Dendritic cell treated with granulocyte-macrophage colony-stimulating factor and Interleukin-4, amounts not matched to agents 40 ng/mL and 50 ng/mL, for 4 days (primary cell): Measurements from ENCODE around the gene RNF207.

ENCODE experiments used
- H3K27ac Mint-ChIP-seq: one replicate; pipeline ENCODE4 v1.8.0; 2022; ENCODE audit warnings: mild to moderate bottlenecking, mixed read lengths
- H3K27me3 Mint-ChIP-seq: one replicate; pipeline ENCODE4 v1.8.0; 2022; ENCODE audit warnings: mild to moderate bottlenecking, mixed read lengths
- H3K36me3 Mint-ChIP-seq: one replicate; pipeline ENCODE4 v1.8.0; 2022; ENCODE audit warnings: low read depth, mixed read lengths
- H3K4me1 Mint-ChIP-seq: one replicate; pipeline ENCODE4 v1.8.0; 2022; ENCODE audit warnings: low read depth, mixed read lengths
- H3K4me3 Mint-ChIP-seq: one replicate; pipeline ENCODE4 v1.8.0; 2022; ENCODE audit warnings: mild to moderate bottlenecking, moderate library complexity, mixed read lengths
- H3K9me3 Mint-ChIP-seq: one replicate; pipeline ENCODE4 v1.8.0; 2022; ENCODE audit warnings: mixed read lengths
- intact Hi-C: fragments of 100-400 bp; cut with micrococcal nuclease; formaldehyde crosslinking; loops from one replicate; pipeline ENCODE4 v1.15.0; 2022

The RNF207 gene

GRCh38 chr1:6167391-6168303 lies 38.3 kb upstream of the RNF207 start:
- H3K27ac Mint-ChIP-seq, result no peak overlapping the region
- intact Hi-C loops, result no loop called here
- H3K9me3 Mint-ChIP-seq, result no peaks in the 10 kb centered on the region
- H3K27me3 Mint-ChIP-seq, result peaks cover 20% of the 10 kb centered on the region
- H3K4me3 Mint-ChIP-seq, result no peak overlapping the region
- no peaks in the 10 kb centered on the region for H3K36me3 Mint-ChIP-seq
- H3K4me1 Mint-ChIP-seq, result peaks cover 6% of the 10 kb centered on the region

- intact Hi-C loops, result no loop called here
- Mint-ChIP-seq H3K27ac (no peak overlapping the region), H3K4me1 (peaks cover 6% of the 10 kb centered on the region), H3K9me3 (no peaks in the 10 kb centered on the region), H3K4me3 (no peak overlapping the region), H3K27me3 (peaks cover 17% of the 10 kb centered on the region), H3K36me3 (no peaks in the 10 kb centered on the region)
Measured at GRCh38 chr1:6168947-6169586, 36.9 kb upstream of the RNF207 start.

- Mint-ChIP-seq H3K4me3 (no peak overlapping the region), H3K4me1 (peaks cover 6% of the 10 kb centered on the region), H3K9me3 (no peaks in the 10 kb centered on the region), H3K27me3 (peaks cover 17% of the 10 kb centered on the region), H3K27ac (no peak overlapping the region), H3K36me3 (no peaks in the 10 kb centered on the region)
- intact Hi-C loops, result no loop called here
Measured at GRCh38 chr1:6170116-6170741, 35.7 kb upstream of the RNF207 start.

- H3K27ac Mint-ChIP-seq, result no peak overlapping the region
- H3K27me3 Mint-ChIP-seq, result peaks cover 17% of the 10 kb centered on the region
- H3K9me3 Mint-ChIP-seq, result no peaks in the 10 kb centered on the region
- H3K4me1 Mint-ChIP-seq, result peaks cover 6% of the 10 kb centered on the region
- intact Hi-C loops, result no loop called here
- H3K4me3 Mint-ChIP-seq, result no peak overlapping the region
- H3K36me3 Mint-ChIP-seq, result no peaks in the 10 kb centered on the region
Measured at GRCh38 chr1:6170742-6171201, 35.1 kb upstream of the RNF207 start.

GRCh38 chr1:6171548-6172124 lies 34.3 kb upstream of the RNF207 start:
- Mint-ChIP-seq H3K36me3 (no peaks in the 10 kb centered on the region), H3K4me3 (no peak overlapping the region)
- intact Hi-C loops, result no loop called here

GRCh38 chr1:6172549-6172948 lies 33.4 kb upstream of the RNF207 start:
- peaks cover 6% of the 10 kb centered on the region for H3K4me1 Mint-ChIP-seq
- H3K36me3 Mint-ChIP-seq, result no peaks in the 10 kb centered on the region
- intact Hi-C loops, result no loop called here
- H3K9me3 Mint-ChIP-seq, result no peaks in the 10 kb centered on the region
- H3K4me3 Mint-ChIP-seq, result no peak overlapping the region
- H3K27ac Mint-ChIP-seq, result no peak overlapping the region
- peaks cover 25% of the 10 kb centered on the region for H3K27me3 Mint-ChIP-seq

More at GRCh38 chr1:6171548-6172124, 34.3 kb upstream of the RNF207 start:
- H3K27ac Mint-ChIP-seq, result no peak overlapping the region
- H3K4me1 Mint-ChIP-seq, result peaks cover 6% of the 10 kb centered on the region
- peaks cover 19% of the 10 kb centered on the region for H3K27me3 Mint-ChIP-seq
- H3K9me3 Mint-ChIP-seq, result no peaks in the 10 kb centered on the region

- Mint-ChIP-seq H3K27ac (no peak overlapping the region), H3K9me3 (no peaks in the 10 kb centered on the region), H3K36me3 (no peaks in the 10 kb centered on the region), H3K27me3 (peaks cover 35% of the 10 kb centered on the region), H3K4me1 (peaks cover 6% of the 10 kb centered on the region), H3K4me3 (no peak overlapping the region)
- intact Hi-C loops, result no loop called here
Measured at GRCh38 chr1:6174621-6175410, 31.1 kb upstream of the RNF207 start.

- Mint-ChIP-seq H3K27ac (no peak overlapping the region), H3K9me3 (no peaks in the 10 kb centered on the region), H3K27me3 (peaks cover 35% of the 10 kb centered on the region), H3K4me1 (peaks cover 6% of the 10 kb centered on the region), H3K36me3 (no peaks in the 10 kb centered on the region), H3K4me3 (no peak overlapping the region)
- intact Hi-C loops, result no loop called here
Measured at GRCh38 chr1:6175411-6175828, 30.5 kb upstream of the RNF207 start.

GRCh38 chr1:6176779-6177178 lies 29.1 kb upstream of the RNF207 start:
- Mint-ChIP-seq H3K4me1 (peaks cover 11% of the 10 kb centered on the region), H3K27me3 (peaks cover 41% of the 10 kb centered on the region), H3K9me3 (no peaks in the 10 kb centered on the region), H3K36me3 (no peaks in the 10 kb centered on the region), H3K4me3 (no peak overlapping the region), H3K27ac (no peak overlapping the region)
- intact Hi-C loops, result no loop called here

- no peak overlapping the region for H3K27ac Mint-ChIP-seq
- peaks cover 13% of the 10 kb centered on the region for H3K4me1 Mint-ChIP-seq
- intact Hi-C loops, result no loop called here
- peaks cover 50% of the 10 kb centered on the region for H3K27me3 Mint-ChIP-seq
- H3K9me3 Mint-ChIP-seq, result no peaks in the 10 kb centered on the region
- H3K4me3 Mint-ChIP-seq, result no peak overlapping the region
- H3K36me3 Mint-ChIP-seq, result no peaks in the 10 kb centered on the region
Measured at GRCh38 chr1:6177681-6178380, 28.1 kb upstream of the RNF207 start.

GRCh38 chr1:6178751-6179563 lies 27.0 kb upstream of the RNF207 start:
- Mint-ChIP-seq H3K27me3 (peaks cover 58% of the 10 kb centered on the region), H3K4me3 (no peak overlapping the region), H3K9me3 (no peaks in the 10 kb centered on the region), H3K27ac (no peak overlapping the region), H3K36me3 (no peaks in the 10 kb centered on the region), H3K4me1 (peaks cover 16% of the 10 kb centered on the region)
- intact Hi-C loops, result no loop called here

- no peaks in the 10 kb centered on the region for H3K9me3 Mint-ChIP-seq
- intact Hi-C loops, result loop anchor here (10.0 kb wide), 1 partner anchor 125 kb away; no protein-coding TSS in a partner anchor
- H3K36me3 Mint-ChIP-seq, result peaks cover 6% of the 10 kb centered on the region
- no peak overlapping the region for H3K4me3 Mint-ChIP-seq
- no peak overlapping the region for H3K27ac Mint-ChIP-seq
- H3K27me3 Mint-ChIP-seq, result peaks cover 61% of the 10 kb centered on the region
- peaks cover 16% of the 10 kb centered on the region for H3K4me1 Mint-ChIP-seq
Measured at GRCh38 chr1:6179564-6180175, 26.2 kb upstream of the RNF207 start.
